Measurements from ENCODE around the gene VAT1L.

DNA sequence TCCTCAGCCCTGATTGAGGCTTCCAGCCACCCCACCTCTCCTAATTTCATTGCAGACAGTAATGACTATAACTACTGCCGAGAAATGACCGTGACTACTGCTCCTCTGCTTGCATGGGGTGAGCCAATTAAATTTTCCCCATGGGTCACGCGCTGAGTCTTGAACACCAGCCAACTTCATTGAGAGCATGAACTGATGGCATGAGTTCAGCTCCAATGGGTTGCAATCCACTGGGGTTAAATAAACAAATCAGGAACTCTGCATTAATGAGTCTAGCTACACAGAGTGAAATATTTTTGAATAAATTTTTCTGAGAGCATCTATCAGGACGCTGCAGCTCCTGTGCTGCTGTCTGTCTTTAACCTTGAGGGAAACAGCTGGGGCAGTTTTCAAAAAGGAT lies 172.4 kb downstream of the VAT1L start:
- TF ChIP-seq, protein P1, sequence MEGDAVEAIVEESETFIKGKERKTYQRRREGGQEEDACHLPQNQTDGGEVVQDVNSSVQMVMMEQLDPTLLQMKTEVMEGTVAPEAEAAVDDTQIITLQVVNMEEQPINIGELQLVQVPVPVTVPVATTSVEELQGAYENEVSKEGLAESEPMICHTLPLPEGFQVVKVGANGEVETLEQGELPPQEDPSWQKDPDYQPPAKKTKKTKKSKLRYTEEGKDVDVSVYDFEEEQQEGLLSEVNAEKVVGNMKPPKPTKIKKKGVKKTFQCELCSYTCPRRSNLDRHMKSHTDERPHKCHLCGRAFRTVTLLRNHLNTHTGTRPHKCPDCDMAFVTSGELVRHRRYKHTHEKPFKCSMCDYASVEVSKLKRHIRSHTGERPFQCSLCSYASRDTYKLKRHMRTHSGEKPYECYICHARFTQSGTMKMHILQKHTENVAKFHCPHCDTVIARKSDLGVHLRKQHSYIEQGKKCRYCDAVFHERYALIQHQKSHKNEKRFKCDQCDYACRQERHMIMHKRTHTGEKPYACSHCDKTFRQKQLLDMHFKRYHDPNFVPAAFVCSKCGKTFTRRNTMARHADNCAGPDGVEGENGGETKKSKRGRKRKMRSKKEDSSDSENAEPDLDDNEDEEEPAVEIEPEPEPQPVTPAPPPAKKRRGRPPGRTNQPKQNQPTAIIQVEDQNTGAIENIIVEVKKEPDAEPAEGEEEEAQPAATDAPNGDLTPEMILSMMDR (IDR thresholded peaks at IDR 0.05) = no peak
- no peak for TF ChIP-seq ZFX (IDR thresholded peaks at IDR 0.05; ENCODE audit: borderline replicate concordance)

Measured in 22Rv1 (cell line).